Measurements from ENCODE around the gene APBB2. TPM values are rescaled to one million over a fixed set of nuclear protein-coding genes. Genes with fewer than 3 reads are reported as not detected.

Gene APBB2
- total and polyA plus RNA-seq, 2 of the 4 experiments (the other 2 are of a cell fraction) = 47.9 to 75.5 TPM

- intact Hi-C loops (cut with micrococcal nuclease) = loop anchor here (2.0 kb wide), 1 partner anchor 38 kb away; the partner anchor contains the start of gene APBB2
- Histone ChIP-seq H3K4me2 (ENCODE audit: low read depth, low read length) (peak overlapping the region; percentile 29), H3K9me1 (ENCODE audit: insufficient read depth, low read length) (peaks cover 9% of the 10 kb centered on the region), H2BK15ac (ENCODE audit: low read depth, low read length) (no peak overlapping the region), H3K27me3 (ENCODE audit: control insufficient read depth, insufficient read depth, low read length) (no peaks in the 10 kb centered on the region), H3K79me1 (ENCODE audit: low read depth in 1 of 2, low read length in 2 of 2) (peaks cover 17 to 60% of the 10 kb centered on the region in 2 experiments), H2BK20ac (ENCODE audit: low read depth, low read length) (peak overlapping the region; percentile 20; the same call in 1 of the 2 replicates), H2BK120ac (ENCODE audit: low read depth, low read length) (peak overlapping the region; percentile 66; the same call in 1 of the 2 replicates), H2AFZ (replicated peaks; ENCODE audit: low read length, poor library complexity) (no peak overlapping the region), H3K23ac (ENCODE audit: low read depth, low read length) (no peak overlapping the region), H2AK9ac (replicated peaks; ENCODE audit: low read depth, low read length, poor library complexity) (no peak overlapping the region), H3K36me3 (ENCODE audit: control insufficient read depth, insufficient read depth, low read length) (no peaks in the 10 kb centered on the region), H3K14ac (replicated peaks; ENCODE audit: low read depth, low read length) (no peak overlapping the region), H4K8ac (ENCODE audit: low read depth in 2 of 2, low read length in 2 of 2) (peak overlapping the region in 1 of 2 experiments; percentile 4; a peak in 1 of 4 replicates), H4K20me1 (ENCODE audit: insufficient read depth, low read length) (no peaks in the 10 kb centered on the region; the same call in 1 of the 2 replicates), H3K9ac (ENCODE audit: low read depth, low read length) (peak overlapping the region; percentile 4; the same call in 1 of the 2 replicates), H4K5ac (ENCODE audit: low read depth, low read length) (no peak overlapping the region), H3K9me3 (ENCODE audit: control insufficient read depth, insufficient read depth, low read length) (no peaks in the 10 kb centered on the region), H3K56ac (ENCODE audit: extremely low read depth, insufficient read depth, low read length) (peak overlapping the region; percentile 38; the same call in 1 of the 2 replicates), H2BK5ac (ENCODE audit: low read depth, low read length, poor library complexity, severe bottlenecking) (peak overlapping the region; percentile 99), H3K27ac (ENCODE audit: insufficient read depth, low read length) (peak overlapping the region; percentile 42; the same call in 1 of the 2 replicates), H4K91ac (ENCODE audit: insufficient read depth, low read depth, low read length) (0 out of 2 replicates have a peak overlapping the region, but pooled peaks have one; percentile 31), H3K4me1 (ENCODE audit: control insufficient read depth, insufficient read depth, low read length) (peaks cover 10% of the 10 kb centered on the region), H3K4me3 (ENCODE audit: insufficient read depth, low read depth, low read length) (no peak overlapping the region), H3K18ac (ENCODE audit: low read depth, low read length) (peak overlapping the region; percentile 4; the same call in 1 of the 2 replicates), H3K4ac (ENCODE audit: low read depth, low read length) (peak overlapping the region; percentile 48; the same call in 1 of the 2 replicates), H2AK5ac (ENCODE audit: low read depth, low read length) (no peak overlapping the region)
- ATAC-seq (ENCODE audit: low read depth) (peak; percentile 68), DNase-seq (peak; percentile 81)
- WGBS, 2 experiments (ENCODE audit: extremely low coverage in 2 of 2, insufficient read length in 1 of 2) = no CpG with 5 or more reads among the region's 1 CpG
- dilution Hi-C loops (cut with HindIII; ENCODE audit: low sequenced_read_pairs, unreplicated experiment) = no loop called here
- in situ Hi-C loops (cut with MboI; ENCODE audit: low sequenced_read_pairs) = no loop called here
- POLR2A ChIA-PET (ENCODE audit: unreplicated experiment) = no interaction called here
- TF ChIP-seq MXI1 (IDR thresholded peaks at IDR 0.05; ENCODE audit: borderline replicate concordance, low read depth, low read length) (no peak), MAZ (IDR thresholded peaks at IDR 0.05; ENCODE audit: borderline replicate concordance, low read depth, low read length) (peak; percentile 60; the same call in 1 of the 2 replicates)
- CTCF ChIA-PET = interaction anchor here (1.4 kb wide), 1 partner anchor 252 kb away, joined by 5 read pairs; no protein-coding TSS in a partner anchor
- no TSS peak for BruUV-seq (replicated peaks)
Measured at GRCh38 chr4:41176340-41176739, 38.0 kb downstream of the APBB2 start.

Measured in IMR-90 (cell line).